H54 (cell line): ENCODE results near the gene ITGA2B.
A peak's percentile ranks its signal among the peaks of the same experiment; 100 is the strongest.
"Not testable (repeated sequence)": the region's sequence is repeated elsewhere in the genome, so short reads cannot be mapped to it uniquely, and the experiment has no call there.

Source experiments
- DNase-seq: peaks from one replicate; pipeline ENCODE4 v3.0.0; 2011; ENCODE audit warnings: low spot score, mixed read lengths; ENCODE audit not compliant: insufficient read length
- FAIRE-seq: peaks from 3 replicates; lab custom pipeline; 2011; peaks lifted over from hg19 to GRCh38; lab: Jason Lieb, UNC
- POLR2A ChIP-seq: IDR thresholded peaks from 2 replicates; pipeline ENCODE4 v1.6.1; 2011; ENCODE audit warnings: low read depth, mild to moderate bottlenecking, low read length

The ITGA2B gene

GRCh38 chr17:44367231-44367979 lies 22.0 kb downstream of the ITGA2B start:
- DNase-seq, result no peak
- no peak for TF ChIP-seq POLR2A
- no peak for FAIRE-seq

- FAIRE-seq, result not testable (repeated sequence)
Observed at GRCh38 chr17:44365051-44365450, 24.4 kb downstream of the ITGA2B start.

GRCh38 chr17:44363613-44364159 lies 25.8 kb downstream of the ITGA2B start, which contains the start of gene FAM171A2:
Gene FAM171A2 (minus strand): TSS chr17:44363853. CDS start chr17:44363714, 139 bp downstream.
- peak; percentile 54; the same call in 1 of the 2 replicates for TF ChIP-seq POLR2A
- DNase-seq (peak; percentile 86), FAIRE-seq (no peak)

More at GRCh38 chr17:44365051-44365450, 24.4 kb downstream of the ITGA2B start:
- not testable (repeated sequence) for DNase-seq

GRCh38 chr17:44362949-44363612 lies 26.4 kb downstream of the ITGA2B start:
- DNase-seq, result peak; percentile 61
- no peak for FAIRE-seq
- TF ChIP-seq POLR2A, result no peak

- TF ChIP-seq POLR2A, result no peak
- no peak for DNase-seq
- FAIRE-seq, result no peak
Observed at GRCh38 chr17:44362459-44362948, 26.9 kb downstream of the ITGA2B start.

GRCh38 chr17:44361292-44362260 lies 27.9 kb downstream of the ITGA2B start:
- no peak for TF ChIP-seq POLR2A
- DNase-seq (no peak), FAIRE-seq (no peak)

- no peak for FAIRE-seq
- no peak for DNase-seq
Observed at GRCh38 chr17:44360826-44361225, 28.6 kb downstream of the ITGA2B start.

GRCh38 chr17:44360144-44360533 lies 29.3 kb downstream of the ITGA2B start:
- DNase-seq, result no peak
- TF ChIP-seq POLR2A, result no peak

More at GRCh38 chr17:44360826-44361225, 28.6 kb downstream of the ITGA2B start:
- TF ChIP-seq POLR2A, result no peak

GRCh38 chr17:44359458-44360143 lies 29.8 kb downstream of the ITGA2B start:
- DNase-seq, result no peak
- FAIRE-seq, result no peak
- no peak for TF ChIP-seq POLR2A

More at GRCh38 chr17:44360144-44360533, 29.3 kb downstream of the ITGA2B start:
- FAIRE-seq, result no peak

GRCh38 chr17:44359006-44359405 lies 30.4 kb downstream of the ITGA2B start:
- DNase-seq (no peak), FAIRE-seq (no peak)
- no peak for TF ChIP-seq POLR2A

GRCh38 chr17:44358066-44358465 lies 31.4 kb downstream of the ITGA2B start:
- TF ChIP-seq POLR2A, result no peak
- FAIRE-seq (no peak), DNase-seq (no peak)

- no peak for FAIRE-seq
- DNase-seq, result no peak
- no peak for TF ChIP-seq POLR2A
Observed at GRCh38 chr17:44356241-44356640, 33.2 kb downstream of the ITGA2B start.
